ENCODE measurements around the gene CIBAR2.
A peak's percentile ranks its signal among the peaks of the same experiment; 100 is the strongest.

CIBAR2 gene

GRCh38 chr16:85144026-85144915 is 32.0 kb upstream of the CIBAR2 start:
- DNase-seq = no peak

GRCh38 chr16:85142771-85143211 is 30.5 kb upstream of the CIBAR2 start:
- DNase-seq = no peak

GRCh38 chr16:85142129-85142513 is 29.8 kb upstream of the CIBAR2 start:
- DNase-seq = no peak

GRCh38 chr16:85141491-85142128 is 29.3 kb upstream of the CIBAR2 start:
- no peak for DNase-seq

- DNase-seq = no peak
These were observed 28.3 kb upstream of the CIBAR2 start for GRCh38 chr16:85140455-85141012.

GRCh38 chr16:85139881-85140339 is 27.6 kb upstream of the CIBAR2 start:
- DNase-seq = no peak

- DNase-seq = no peak
These were observed 26.8 kb upstream of the CIBAR2 start for GRCh38 chr16:85138825-85139627.

DNA sequence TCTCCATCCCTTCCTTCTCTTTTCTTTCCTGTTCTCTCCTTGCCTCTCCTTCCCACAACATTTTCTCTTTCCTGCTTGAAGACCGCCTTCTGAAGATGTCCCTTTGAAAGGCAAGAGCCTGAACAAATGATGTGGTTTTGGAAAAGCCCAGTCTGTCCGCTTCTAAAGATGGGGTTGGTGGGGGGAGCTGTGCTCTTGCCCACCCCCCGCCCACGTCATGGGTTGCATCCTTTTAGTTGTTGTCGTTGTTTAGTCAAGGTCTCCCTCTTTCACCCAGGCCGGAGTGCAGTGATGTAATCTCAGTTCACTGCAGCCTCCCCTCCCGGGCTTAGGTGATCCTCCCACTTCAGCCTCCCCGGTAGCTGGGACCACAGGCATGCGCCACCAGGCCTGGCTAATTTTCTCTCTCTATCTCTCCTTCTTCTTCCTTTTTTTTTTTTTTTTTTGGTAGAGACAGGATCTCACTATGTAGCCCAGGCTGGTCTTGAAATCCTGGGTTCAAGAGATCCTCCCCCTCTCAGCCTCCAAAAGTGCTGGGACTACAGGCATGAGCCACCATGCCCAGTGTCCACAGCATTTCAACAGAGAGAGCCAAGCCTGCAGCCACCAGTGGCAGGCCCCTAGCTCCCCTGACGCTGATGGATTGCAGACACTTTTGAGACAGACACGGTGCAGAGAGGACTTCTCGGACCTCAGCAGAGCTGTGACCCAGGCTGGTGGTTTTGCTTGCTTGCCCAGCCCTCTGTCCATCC is 26.0 kb upstream of the CIBAR2 start:
- no peak for DNase-seq

DNA sequence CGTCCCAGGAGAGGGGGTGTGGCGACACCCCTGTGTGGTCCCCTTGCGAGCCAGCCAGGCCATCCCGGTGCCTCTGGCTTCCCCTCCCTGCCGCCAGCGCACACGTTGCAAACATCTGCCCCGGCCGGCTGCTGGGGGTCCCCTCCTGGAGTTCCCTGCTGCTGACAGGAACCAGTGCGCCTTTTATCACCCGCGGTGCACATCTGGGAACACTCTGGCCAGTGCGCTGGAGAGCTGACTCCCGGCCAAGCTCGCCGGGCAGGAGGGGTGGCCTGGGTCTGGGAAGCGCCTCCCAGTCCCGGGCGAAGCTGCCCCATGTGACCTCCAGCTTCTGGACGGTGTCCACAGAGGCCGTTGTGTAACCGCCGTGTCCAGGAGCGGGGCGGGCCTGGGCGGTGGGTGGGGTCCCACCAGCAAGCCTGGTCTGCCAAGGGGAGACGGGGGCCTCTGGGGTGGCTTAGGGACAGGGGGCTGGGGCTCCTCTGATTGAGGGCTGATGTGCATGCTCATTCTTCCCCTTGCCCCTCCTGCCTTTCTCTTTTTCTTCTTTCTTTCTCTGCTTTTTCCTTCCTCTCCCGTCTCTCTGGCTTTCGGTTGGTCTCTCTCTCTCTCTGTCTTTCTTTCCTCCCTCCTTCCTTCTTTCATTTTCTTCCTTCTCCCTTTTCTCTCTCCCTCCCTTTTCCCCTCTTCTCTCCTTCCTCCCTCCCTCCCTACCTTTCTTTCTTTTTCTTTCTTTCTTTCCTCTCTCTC is 25.2 kb upstream of the CIBAR2 start:
- DNase-seq = no peak

- no peak for DNase-seq
These were observed 24.5 kb upstream of the CIBAR2 start for GRCh38 chr16:85136702-85137322.

DNA sequence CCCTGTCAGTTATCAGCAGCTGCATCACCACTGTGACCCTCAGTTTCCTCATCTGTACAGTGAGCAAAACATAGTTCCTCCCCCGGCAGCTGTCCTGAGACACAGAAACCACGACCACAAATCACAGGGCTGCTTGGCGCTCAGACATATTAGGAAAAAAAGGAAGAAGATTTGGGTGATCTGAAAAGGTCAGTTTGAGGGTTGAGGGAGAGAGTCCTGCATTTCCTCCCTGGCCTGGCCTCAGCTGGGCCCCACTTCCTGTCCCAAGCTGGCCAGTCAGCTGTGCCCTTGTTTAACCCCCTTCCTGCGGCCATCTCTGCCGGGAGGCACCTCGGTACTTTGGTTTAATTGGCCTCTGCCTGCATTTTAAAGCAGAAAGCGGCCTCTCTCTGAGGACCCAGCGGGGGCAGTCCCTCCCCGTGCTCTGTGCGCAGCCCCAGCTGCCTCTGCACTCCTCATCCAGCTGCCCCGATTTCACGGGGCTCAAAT is 24.0 kb upstream of the CIBAR2 start:
- peak; percentile 96 for DNase-seq

GRCh38 chr16:85134789-85135142 is 22.5 kb upstream of the CIBAR2 start:
- no peak for DNase-seq

DNA sequence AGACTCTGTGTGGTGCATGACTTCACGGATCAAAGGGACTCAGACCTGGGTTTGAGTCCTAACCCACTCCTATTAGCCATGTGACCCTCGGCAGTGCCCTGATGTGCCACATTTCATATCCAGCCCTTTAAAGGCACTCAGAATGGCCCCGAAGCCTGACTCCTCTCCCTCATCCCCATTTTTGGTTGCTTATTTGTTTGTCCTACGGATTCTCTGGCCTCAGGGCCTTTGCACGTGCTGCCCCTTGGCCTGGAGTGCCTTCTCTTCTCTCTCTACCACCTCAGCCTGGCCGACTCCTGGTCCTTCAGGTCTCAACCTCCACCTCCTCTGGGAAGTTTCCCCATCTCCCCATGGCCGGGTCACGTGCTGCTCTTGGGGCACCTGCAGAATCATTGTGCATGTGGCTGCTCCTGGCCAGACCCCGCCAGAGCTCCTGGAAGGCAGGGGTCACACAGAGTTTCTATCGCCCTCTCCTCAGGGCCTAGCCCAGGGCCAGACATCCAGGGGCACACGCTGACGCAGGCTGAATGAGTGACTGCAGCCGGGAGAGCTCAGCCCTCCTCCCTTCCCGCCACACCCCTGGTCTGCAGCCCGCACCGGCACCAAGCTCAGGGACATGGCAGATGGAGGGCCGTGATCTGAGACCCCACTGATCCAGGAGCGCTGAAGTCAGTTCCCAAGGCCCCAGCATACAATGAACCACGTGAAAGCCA is 22.0 kb upstream of the CIBAR2 start:
- DNase-seq = no peak

- DNase-seq = no peak
These were observed 21.0 kb upstream of the CIBAR2 start for GRCh38 chr16:85133290-85133599.

DNA sequence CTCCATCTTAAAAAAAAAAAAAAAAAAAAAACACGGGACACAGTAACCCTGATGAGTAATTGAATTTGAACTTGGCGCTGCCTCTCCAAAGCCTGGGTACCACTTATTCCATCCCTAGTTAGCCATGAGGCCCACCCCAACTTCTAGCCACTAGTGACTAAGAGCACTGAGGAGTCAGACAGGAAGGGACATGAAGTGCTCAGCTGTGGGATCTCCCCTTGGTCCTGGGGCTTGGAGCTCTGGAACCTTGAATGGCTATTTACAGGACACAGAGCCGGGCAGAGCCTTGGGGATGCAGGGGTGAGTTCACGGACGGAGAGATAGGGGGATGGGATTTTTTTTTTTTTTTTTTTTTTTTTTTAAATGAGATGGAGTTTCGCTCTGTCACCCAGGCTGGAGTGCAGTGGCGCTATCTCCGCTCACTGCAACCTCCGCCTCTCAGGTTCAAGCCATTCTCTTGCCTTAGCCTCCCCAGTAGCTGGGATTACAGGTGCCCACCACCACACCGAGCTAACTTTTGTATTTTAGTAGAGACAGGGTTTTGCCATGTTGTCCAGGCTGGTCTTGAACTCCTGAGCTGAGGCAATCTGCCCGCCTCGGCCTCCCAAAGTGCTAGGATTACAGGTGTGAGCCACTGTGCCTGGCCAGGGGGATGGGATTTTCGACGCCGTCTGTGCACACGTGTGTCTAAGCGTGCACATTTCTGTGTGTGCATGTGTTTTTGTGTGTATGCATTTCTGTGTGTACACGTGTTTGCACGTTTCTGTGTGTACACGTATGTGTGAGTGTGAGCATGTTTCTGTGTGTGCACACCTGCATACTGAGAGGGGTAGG is 20.4 kb upstream of the CIBAR2 start:
- no peak for DNase-seq

DNA sequence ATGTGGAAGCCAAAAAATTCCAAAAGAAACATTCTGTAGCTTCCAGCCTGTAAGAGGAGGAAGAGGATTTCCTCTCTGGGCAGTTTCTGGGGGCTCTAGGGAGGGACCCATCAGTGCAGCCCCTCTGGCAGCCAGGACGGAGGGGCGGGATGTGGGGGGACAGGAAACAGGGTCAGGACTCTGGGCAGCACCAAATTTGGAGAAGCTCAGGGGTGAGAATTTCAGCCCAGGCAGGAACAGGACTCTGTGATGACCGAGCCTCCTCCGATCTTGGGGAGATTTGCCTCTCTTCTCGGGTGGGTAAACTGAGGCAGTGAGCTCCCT is 18.4 kb upstream of the CIBAR2 start:
- no peak for DNase-seq

DNA sequence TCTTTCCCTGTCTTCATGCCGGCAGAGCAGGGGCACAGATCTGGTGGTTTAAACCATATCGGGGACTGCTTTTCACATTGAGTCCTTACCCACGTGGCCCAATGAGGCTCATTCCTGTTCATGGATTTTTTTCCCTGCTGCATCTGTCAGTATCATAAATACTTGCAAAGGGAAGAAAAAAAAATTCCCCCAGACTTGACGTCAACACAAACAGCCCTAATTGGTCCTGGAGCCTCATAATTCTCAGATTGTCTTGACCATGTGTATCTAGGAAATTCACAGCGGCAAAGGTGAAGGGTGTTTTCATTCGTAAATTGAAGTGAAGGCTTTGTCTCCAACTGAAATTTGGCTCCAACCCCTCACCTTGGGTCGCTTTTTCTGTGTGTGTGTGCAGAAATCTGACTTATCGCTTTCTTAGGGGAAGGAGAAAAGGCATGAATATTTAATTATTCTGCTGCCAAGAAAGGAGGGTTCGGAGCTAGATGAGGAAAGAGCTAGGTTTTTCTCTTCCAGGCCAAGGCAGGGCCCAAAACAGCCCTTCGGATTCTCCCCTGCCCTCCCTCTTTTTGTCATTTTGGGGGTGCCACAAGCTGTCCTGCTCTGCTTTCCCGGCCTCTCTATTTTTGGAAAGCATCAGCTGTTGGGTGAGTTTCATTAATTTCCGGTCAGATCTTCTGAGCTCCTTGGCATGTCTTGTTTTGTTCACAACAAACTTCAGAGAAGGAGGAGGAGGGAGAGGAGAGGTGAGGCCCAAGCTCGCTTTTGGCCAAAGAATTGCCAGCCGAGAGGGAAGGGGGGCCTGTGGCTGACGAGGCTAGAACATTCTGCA is 17.8 kb upstream of the CIBAR2 start:
- no peak for DNase-seq

GRCh38 chr16:85128079-85128837 is 16.0 kb upstream of the CIBAR2 start:
- no peak for DNase-seq

Data from MV-4-11 (cell line).